Suppressor macrophage (primary cell): Measurements from ENCODE around the gene DUSP7.

ENCODE experiments used
- DNase-seq, 4 experiments: peaks; one replicate each; pipeline ENCODE4 v3.0.0-alpha.2; 2020 to 2022

The DUSP7 gene

DNA sequence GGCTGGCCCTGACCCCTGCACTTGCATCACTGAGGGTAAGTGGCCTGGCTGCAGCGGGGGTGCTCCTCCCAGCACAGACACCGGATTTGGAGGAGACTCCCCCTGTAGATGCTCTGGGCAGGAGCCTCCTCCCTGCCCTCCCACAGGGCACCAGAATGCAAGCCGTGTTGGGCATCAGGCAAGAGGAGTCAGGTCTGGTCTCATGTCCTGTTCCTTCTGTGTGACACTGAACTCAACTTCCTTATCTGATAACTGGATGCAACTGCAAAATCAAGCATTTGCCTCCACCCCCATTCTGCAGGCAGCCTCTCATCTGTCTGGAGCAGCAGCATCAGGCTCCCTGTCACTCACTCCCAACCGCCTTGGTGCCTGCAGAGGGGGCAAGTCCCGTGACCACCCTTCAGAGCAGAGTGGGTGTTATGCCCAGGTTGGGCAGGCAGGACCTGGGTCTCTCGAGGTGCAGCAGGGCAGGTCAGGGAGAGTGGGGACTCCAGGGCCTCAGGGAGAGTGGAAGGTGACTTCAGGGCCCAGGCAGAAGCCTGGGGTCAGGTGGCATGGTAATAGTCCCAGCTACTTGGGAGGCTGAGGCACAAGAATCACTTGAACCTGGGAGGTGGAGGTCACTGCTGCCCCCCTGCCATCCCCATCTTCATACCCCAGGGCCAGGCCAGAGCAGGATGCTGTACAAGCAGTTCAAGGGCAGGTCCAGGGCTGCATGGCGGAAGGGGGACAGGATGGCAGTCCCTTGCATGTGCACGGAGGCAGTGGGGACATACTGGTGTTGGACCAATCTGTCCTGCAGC lies 50.2 kb downstream of the DUSP7 start:
- peak; percentile 61 to 76 (median 74) for DNase-seq

DNA sequence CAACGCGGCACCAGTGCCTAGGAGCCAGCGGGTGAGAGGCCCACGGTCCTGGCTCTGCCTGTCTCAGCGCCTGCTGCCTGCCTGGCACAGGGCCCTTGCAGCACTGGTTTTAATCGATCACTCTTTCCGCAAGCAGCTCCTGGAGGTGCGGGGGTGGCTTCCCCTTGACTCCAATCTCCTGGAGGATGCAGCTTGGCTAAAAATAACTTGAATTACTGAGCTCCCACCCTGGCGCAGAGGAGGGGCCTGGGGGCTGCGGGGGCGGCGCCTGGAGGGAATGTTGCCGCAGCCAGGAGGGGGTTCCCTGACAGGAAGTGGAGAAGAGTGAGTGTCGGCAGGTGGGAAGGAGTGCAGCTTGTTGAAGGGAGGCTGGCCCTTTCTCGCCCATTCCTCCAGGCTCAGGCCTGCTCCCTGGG lies 50.8 kb downstream of the DUSP7 start:
- peak in 3 of 4 experiments; percentile 17 to 46 (median 28) for DNase-seq

DNA sequence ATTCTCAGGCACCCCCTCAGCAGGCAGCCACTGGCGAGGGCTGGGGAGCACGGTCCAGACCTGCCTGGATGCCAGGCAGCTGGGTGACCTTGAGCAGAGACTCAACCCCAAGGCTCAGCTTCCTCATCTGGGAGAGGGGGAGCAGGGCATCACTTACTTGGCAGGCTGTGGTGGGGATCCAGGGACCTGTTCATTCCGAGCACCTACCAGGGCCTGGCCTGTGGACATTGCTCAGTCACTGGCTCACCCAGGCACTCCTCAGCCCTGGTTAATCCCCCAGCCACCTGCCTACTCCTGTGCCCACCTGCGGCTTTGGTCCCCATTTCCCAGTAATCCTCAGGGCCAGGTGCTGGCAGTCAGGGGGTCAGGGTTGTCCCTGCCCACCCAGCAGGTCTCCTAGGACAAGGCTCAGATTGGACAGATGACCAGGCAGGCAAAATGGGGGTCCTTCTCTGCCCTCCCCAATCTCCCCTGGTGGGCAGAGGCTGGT lies 51.4 kb downstream of the DUSP7 start:
- no peak for DNase-seq

DNA sequence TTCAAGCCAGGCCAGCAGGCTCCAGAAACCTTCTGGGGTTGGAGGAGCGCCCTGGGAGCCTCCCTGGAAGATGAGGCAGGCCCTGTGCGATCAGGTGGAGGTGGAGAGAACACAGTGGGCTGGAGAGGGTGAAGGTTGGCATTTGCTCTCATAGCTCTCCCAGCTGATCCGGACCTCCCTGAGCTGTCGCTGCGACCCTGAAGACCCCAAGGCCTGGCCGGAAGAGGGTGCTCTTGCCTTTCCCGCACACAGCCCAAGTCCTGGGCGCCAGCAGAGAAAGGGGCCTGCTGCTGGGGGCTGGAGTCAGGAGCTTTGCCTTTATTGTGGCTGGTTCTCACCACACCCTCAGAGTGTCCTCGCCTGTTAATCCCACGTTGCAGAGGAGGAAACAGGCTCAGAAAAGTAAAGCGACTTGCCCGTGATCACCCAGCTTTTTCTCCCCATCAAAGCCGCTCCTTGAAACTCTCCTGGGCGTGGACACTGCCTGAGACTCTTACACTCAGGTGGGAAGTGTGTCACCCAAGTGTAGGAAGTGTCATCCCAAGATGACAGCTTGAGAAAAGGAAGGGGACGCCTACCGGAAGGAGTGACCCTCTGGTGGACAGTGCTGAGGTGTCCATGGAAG lies 52.1 kb downstream of the DUSP7 start:
- peak in 2 of 4 experiments; percentile 18 to 26 for DNase-seq

DNA sequence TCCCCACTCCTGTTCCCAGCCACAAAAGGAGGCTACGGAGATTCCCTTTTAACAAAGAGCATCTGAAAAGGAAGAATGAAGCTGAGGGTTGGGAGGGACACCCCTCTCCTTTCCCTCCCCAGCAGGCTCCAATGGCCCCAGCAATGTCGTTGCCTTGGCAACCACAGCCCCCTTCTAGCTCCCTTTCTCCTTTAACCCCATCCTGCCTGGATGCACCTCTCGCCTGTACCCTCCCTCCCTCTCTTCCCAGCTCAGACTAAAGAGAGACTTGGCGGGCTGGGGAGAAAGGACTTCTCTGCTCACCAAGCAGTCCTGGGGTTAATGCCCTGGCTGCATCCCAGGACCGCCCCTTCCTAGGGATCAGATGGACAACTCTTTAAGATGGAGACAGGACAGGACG lies 53.6 kb downstream of the DUSP7 start:
- DNase-seq, result no peak

DNA sequence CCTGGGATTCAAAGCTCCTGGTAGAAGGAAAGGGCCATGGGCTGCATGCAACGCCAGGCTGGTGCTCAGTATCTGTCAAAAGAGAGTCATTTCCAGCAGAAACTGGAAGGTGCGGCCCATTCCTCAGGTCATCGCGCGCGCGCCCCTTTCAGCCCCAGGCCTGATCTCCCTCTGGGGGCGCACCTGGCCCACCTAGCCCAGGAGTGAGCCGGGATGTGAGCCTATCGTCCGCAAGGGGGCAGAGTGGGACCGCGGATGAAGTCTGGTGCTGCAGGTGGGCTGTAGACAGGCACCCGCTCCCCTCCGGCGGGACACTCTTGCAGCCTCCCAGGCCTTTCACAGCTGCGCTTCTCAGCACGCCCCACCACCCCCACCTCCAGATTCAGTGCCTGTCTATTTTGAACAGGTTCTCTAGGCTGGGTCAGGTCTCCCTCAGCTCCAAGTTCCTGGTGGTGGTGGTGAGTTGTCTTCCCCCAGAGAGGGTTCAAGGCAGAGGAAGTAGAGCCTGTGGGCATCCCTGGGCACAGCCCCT lies 54.9 kb downstream of the DUSP7 start:
- DNase-seq, result peak; percentile 62 to 83 (median 69)

DNA sequence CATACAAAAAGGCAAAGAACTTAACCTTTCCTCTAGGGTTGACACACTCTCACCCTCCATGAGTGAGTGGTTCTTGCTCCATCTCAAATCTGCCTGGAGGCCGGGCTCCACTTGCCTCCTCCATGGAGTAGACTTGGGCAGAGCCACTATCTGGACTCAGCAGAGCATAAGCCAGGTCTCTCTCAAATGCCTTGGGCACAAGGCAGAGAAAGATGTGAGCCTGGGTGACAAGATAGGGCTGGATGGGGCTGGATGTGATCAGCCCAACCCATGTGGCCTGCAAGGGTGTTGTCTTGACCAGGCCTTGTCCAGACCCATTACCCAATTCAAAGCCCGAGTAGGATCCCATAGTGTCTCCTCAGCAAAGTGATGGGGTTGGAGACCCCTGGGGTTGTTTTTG lies 56.5 kb downstream of the DUSP7 start:
- no peak for DNase-seq
